Measurements from ENCODE around the gene NEBL.

NEBL gene

DNA sequence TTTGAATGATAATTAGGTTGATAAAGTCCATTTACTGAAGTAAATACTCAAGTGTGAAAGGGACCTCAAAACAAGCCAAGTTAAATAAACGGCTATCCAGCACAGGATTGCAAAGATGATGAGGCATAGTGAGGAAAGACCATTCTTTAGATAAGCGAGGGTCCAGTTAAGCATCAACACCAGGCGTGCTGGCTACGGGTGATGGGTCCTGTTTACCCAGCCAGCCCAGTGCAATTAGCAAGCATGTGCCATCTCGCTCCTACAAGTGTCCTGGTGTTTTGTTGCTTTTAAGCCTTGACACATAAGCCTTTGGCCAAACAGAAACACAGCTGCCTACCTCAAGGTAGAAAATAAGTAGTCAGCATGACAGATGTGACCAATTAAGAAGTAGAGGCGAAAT, 7.1 kb downstream of the NEBL start:
- no peak for DNase-seq (ENCODE audit: low read depth, low spot score)
- TF ChIP-seq SUZ12 (IDR thresholded peaks at IDR 0.05; ENCODE audit: extremely low read depth, insufficient read depth, insufficient read length) (no peak), ZNF274 (IDR thresholded peaks at IDR 0.05; ENCODE audit: low read depth, low read length) (no peak), YY1 (IDR thresholded peaks at IDR 0.05; ENCODE audit: insufficient read depth, insufficient read length) (no peak)
- Histone ChIP-seq H3K36me3 (ENCODE audit: insufficient read depth, insufficient read length, low read length) (no peaks in the 10 kb centered on the region), H3K4me1 (ENCODE audit: insufficient read depth, insufficient read length) (no peaks in the 10 kb centered on the region), H3K9ac (ENCODE audit: insufficient read length, low read depth) (no peak overlapping the region), H3K27me3 (ENCODE audit: insufficient read depth, insufficient read length) (no peaks in the 10 kb centered on the region), H3K4me3 (ENCODE audit: insufficient read length, low read depth) (no peak overlapping the region), H3K9me3 (ENCODE audit: insufficient read depth, low read length) (no peaks in the 10 kb centered on the region)

DNA sequence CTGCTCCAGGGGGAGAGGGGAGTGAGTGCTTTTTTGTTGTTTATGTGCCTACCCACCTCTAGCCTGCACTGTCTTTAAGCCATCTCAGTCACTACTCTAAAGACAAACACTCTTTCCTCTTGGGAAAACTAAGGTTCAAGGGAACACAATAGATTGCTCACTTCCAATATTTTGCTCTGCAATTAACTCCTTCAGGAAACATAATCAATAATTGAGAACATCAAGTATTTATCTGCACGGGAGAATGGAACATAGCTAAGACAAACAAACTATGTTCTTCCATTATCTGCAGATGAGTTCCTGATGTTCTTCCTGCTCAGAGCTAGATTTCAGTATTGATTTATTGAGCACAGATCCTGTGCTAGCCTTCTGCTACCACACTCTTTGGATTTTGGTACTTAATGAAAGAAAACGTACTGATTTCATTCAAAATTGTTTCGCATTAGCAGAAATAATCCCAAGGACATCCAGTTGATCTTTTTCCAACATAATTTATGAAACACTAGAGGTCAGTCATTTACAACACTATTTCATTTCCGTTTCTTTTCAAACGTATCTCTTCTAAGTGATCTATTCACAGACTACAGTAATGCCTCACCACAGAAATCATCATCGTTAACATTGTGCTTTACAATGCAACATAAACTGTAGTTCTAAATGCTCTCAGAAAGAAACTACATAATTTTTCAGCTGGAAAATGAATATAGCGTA, 8.3 kb downstream of the NEBL start:
- no peak overlapping the region for H3K9ac ChIP-seq (ENCODE audit: insufficient read length, low read depth)
- H3K4me3 ChIP-seq (ENCODE audit: insufficient read length, low read depth), result no peak overlapping the region
- no peaks in the 10 kb centered on the region for H3K4me1 ChIP-seq (ENCODE audit: insufficient read depth, insufficient read length)
- no peak for DNase-seq (ENCODE audit: low read depth, low spot score)
- no peaks in the 10 kb centered on the region for H3K27me3 ChIP-seq (ENCODE audit: insufficient read depth, insufficient read length)
- H3K36me3 ChIP-seq (ENCODE audit: insufficient read depth, insufficient read length, low read length), result no peaks in the 10 kb centered on the region
- H3K9me3 ChIP-seq (ENCODE audit: insufficient read depth, low read length), result no peaks in the 10 kb centered on the region
- TF ChIP-seq YY1 (IDR thresholded peaks at IDR 0.05; ENCODE audit: insufficient read depth, insufficient read length), result no peak
- no peak for TF ChIP-seq SUZ12 (IDR thresholded peaks at IDR 0.05; ENCODE audit: extremely low read depth, insufficient read depth, insufficient read length)
- no peak for TF ChIP-seq ZNF274 (IDR thresholded peaks at IDR 0.05; ENCODE audit: low read depth, low read length)

DNA sequence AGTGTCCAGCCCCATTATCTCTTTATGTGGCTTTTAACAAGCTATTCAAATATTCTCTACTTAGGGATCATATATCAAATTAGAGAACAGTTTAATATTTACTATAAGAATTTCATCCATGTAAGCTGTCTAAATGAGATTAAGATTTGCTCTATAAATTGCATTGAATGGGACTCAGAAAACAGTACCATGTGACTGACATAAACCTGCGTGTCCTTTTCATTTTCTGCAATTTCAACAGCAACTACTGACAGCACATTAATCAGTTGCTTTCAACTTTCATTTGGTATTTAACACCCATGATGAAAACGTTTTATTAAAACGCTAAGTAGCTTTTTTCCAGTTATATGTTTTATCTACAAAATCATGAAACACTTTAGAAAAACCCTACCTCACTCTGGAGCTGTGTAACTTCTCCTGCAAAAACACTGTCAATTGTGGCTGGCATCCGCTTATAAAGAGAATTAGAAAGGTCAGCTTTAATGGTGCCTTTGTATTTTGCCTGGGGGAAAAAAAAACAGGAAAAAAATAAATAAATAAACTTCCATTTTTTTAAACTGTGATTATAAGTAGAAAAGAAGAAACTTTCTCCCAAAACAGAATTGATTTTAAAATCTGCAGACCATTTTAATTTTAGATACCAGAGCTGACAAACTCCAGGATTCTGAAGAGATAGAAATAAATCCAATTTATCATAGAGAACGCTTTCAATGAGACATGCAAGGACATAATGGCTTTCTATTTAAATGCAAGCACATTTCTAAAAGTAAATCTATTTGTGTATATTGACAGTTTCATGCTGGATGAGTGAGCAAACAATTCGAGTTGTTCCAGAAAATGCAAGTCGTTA, 9.2 kb downstream of the NEBL start:
- Histone ChIP-seq H3K27me3 (ENCODE audit: insufficient read depth, insufficient read length) (no peaks in the 10 kb centered on the region), H3K9ac (ENCODE audit: insufficient read length, low read depth) (no peak overlapping the region), H3K4me1 (ENCODE audit: insufficient read depth, insufficient read length) (no peaks in the 10 kb centered on the region), H3K9me3 (ENCODE audit: insufficient read depth, low read length) (no peaks in the 10 kb centered on the region), H3K4me3 (ENCODE audit: insufficient read length, low read depth) (no peak overlapping the region), H3K36me3 (ENCODE audit: insufficient read depth, insufficient read length, low read length) (no peaks in the 10 kb centered on the region)
- TF ChIP-seq ZNF274 (IDR thresholded peaks at IDR 0.05; ENCODE audit: low read depth, low read length) (no peak), SUZ12 (IDR thresholded peaks at IDR 0.05; ENCODE audit: extremely low read depth, insufficient read depth, insufficient read length) (no peak), YY1 (IDR thresholded peaks at IDR 0.05; ENCODE audit: insufficient read depth, insufficient read length) (no peak)
- no peak for DNase-seq (ENCODE audit: low read depth, low spot score)

DNA sequence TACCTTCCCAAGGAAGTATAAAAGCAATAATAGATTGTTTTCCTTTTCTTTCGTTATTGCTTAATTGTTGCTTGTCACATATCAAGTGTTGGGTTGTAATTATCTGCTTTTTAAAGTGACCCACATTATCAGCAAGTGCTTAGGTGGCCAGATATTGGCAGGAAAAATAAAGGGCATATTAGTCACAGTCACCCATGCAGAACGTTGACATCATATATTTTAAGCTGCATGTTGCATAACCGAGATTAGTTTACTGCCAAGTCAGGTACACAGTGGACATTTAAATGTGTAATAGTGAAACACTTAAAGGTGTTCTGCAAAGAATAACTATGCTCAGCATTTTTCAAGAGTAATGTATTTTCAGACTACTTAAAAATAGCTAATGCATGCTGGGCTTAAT, 11.4 kb downstream of the NEBL start:
- H3K27me3 ChIP-seq (ENCODE audit: insufficient read depth, insufficient read length), result no peaks in the 10 kb centered on the region
- no peaks in the 10 kb centered on the region for H3K4me1 ChIP-seq (ENCODE audit: insufficient read depth, insufficient read length)
- H3K9ac ChIP-seq (ENCODE audit: insufficient read length, low read depth), result no peak overlapping the region
- no peak for DNase-seq (ENCODE audit: low read depth, low spot score)
- TF ChIP-seq YY1 (IDR thresholded peaks at IDR 0.05; ENCODE audit: insufficient read depth, insufficient read length) (no peak), ZNF274 (IDR thresholded peaks at IDR 0.05; ENCODE audit: low read depth, low read length) (no peak), SUZ12 (IDR thresholded peaks at IDR 0.05; ENCODE audit: extremely low read depth, insufficient read depth, insufficient read length) (no peak)
- H3K9me3 ChIP-seq (ENCODE audit: insufficient read depth, low read length), result no peaks in the 10 kb centered on the region
- no peaks in the 10 kb centered on the region for H3K36me3 ChIP-seq (ENCODE audit: insufficient read depth, insufficient read length, low read length)
- no peak overlapping the region for H3K4me3 ChIP-seq (ENCODE audit: insufficient read length, low read depth)

DNA sequence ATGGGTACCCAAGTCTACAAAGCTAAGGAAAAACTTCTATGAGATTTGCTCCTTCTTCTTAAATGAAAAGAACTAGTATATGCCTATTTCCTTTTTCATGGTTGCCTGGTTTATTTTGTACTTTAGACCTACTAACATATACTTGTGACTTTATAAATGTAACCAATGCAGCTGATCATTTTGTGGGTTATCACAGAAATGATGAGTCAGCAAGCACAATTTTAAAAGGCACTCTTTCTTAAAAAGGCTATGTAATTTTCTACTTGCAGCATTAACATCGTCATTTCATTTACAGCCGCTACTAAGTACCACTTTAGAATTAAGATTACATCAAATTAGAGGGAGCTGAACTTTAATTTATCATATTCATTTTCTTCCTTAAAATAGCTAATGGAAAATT, 13.6 kb downstream of the NEBL start:
- H3K27me3 ChIP-seq (ENCODE audit: insufficient read depth, insufficient read length), result no peaks in the 10 kb centered on the region
- H3K4me1 ChIP-seq (ENCODE audit: insufficient read depth, insufficient read length), result no peaks in the 10 kb centered on the region
- H3K9ac ChIP-seq (ENCODE audit: insufficient read length, low read depth), result no peak overlapping the region
- H3K36me3 ChIP-seq (ENCODE audit: insufficient read depth, insufficient read length, low read length), result no peaks in the 10 kb centered on the region
- H3K9me3 ChIP-seq (ENCODE audit: insufficient read depth, low read length), result no peaks in the 10 kb centered on the region
- no peak for DNase-seq (ENCODE audit: low read depth, low spot score)
- TF ChIP-seq ZNF274 (IDR thresholded peaks at IDR 0.05; ENCODE audit: low read depth, low read length) (no peak), SUZ12 (IDR thresholded peaks at IDR 0.05; ENCODE audit: extremely low read depth, insufficient read depth, insufficient read length) (no peak), YY1 (IDR thresholded peaks at IDR 0.05; ENCODE audit: insufficient read depth, insufficient read length) (no peak)
- H3K4me3 ChIP-seq (ENCODE audit: insufficient read length, low read depth), result no peak overlapping the region

DNA sequence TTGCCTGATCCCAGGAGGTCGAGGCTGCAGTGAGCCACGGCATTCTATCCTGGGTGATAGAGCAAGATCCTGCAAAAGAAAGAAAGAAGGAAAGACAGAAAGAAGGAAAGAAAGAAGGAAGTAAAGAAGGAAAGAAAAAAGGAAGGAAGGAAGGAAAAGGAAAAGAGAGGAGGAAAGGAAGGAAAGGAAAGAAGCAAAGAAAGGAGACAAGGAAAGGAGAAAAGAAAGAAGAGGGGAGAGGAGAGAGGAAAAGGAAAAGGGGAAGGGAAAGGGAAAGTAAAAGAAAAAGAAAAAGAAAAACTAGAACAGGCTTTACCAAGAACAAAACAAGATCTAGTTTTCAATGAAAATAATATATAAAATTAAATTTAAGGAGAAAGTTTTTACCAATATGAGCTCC, 15.0 kb downstream of the NEBL start:
- Histone ChIP-seq H3K4me1 (ENCODE audit: insufficient read depth, insufficient read length) (no peaks in the 10 kb centered on the region), H3K9ac (ENCODE audit: insufficient read length, low read depth) (no peak overlapping the region), H3K27me3 (ENCODE audit: insufficient read depth, insufficient read length) (no peaks in the 10 kb centered on the region), H3K9me3 (ENCODE audit: insufficient read depth, low read length) (no peaks in the 10 kb centered on the region), H3K36me3 (ENCODE audit: insufficient read depth, insufficient read length, low read length) (no peaks in the 10 kb centered on the region), H3K4me3 (ENCODE audit: insufficient read length, low read depth) (no peak overlapping the region)
- TF ChIP-seq ZNF274 (IDR thresholded peaks at IDR 0.05; ENCODE audit: low read depth, low read length) (no peak), SUZ12 (IDR thresholded peaks at IDR 0.05; ENCODE audit: extremely low read depth, insufficient read depth, insufficient read length) (no peak), YY1 (IDR thresholded peaks at IDR 0.05; ENCODE audit: insufficient read depth, insufficient read length) (no peak)
- no peak for DNase-seq (ENCODE audit: low read depth, low spot score)

DNA sequence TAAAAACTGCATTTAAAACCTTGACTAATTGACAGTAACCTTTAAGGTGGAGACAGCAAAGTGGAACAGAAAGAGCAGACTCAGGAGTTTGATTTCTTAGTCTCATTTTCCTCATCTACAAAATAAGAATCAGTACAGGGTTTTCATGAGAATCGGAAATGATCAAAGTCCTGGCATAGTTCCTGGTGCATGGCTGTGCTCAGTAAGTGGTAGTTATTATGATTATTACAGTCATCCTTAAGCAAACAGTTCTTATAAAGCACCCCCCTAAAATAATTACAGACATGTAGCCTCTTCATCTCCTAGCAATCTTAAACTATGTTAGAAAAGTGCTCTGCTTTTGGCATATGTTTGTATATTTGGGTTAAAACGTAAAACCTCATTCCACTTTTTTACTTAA, 18.0 kb downstream of the NEBL start:
- no peak for DNase-seq (ENCODE audit: low read depth, low spot score)
- H3K36me3 ChIP-seq (ENCODE audit: insufficient read depth, insufficient read length, low read length), result no peaks in the 10 kb centered on the region
- H3K27me3 ChIP-seq (ENCODE audit: insufficient read depth, insufficient read length), result no peaks in the 10 kb centered on the region
- TF ChIP-seq YY1 (IDR thresholded peaks at IDR 0.05; ENCODE audit: insufficient read depth, insufficient read length) (no peak), ZNF274 (IDR thresholded peaks at IDR 0.05; ENCODE audit: low read depth, low read length) (no peak), SUZ12 (IDR thresholded peaks at IDR 0.05; ENCODE audit: extremely low read depth, insufficient read depth, insufficient read length) (no peak)
- no peaks in the 10 kb centered on the region for H3K9me3 ChIP-seq (ENCODE audit: insufficient read depth, low read length)
- H3K4me3 ChIP-seq (ENCODE audit: insufficient read length, low read depth), result no peak overlapping the region
- no peaks in the 10 kb centered on the region for H3K4me1 ChIP-seq (ENCODE audit: insufficient read depth, insufficient read length)
- H3K9ac ChIP-seq (ENCODE audit: insufficient read length, low read depth), result no peak overlapping the region

Data from NT2/D1 (cell line).